HepG2 (cell line): Measurements from ENCODE around the gene OSER1. TPM values are rescaled to one million over a fixed set of nuclear protein-coding genes. Genes with fewer than 3 reads are reported as not detected.

Experiments used
- BRD4 ChIP-seq: sonication (generic); formaldehyde crosslinking; IDR thresholded peaks from 2 replicates; pipeline ENCODE4 v1.4.0; 2020; ENCODE audit warnings: missing genetic modification reagents
- CBFB ChIP-seq: sonication (generic); formaldehyde crosslinking; IDR thresholded peaks from 2 replicates; pipeline ENCODE4 v1.4.0; 2020; ENCODE audit warnings: missing genetic modification reagents
- CENPBD1 ChIP-seq: sonication (generic); formaldehyde crosslinking; IDR thresholded peaks from 2 replicates; pipeline ENCODE4 v1.8.0; 2022; ENCODE audit warnings: missing genetic modification reagents, low read depth, mild to moderate bottlenecking, borderline replicate concordance
- CHD4 ChIP-seq: fragments of 200-600 bp; sonication (generic); IDR thresholded peaks from 2 replicates; pipeline ENCODE4 v1.7.0; 2017; ENCODE audit warnings: mild to moderate bottlenecking, low read length, borderline replicate concordance
- GABPA ChIP-seq, 2 experiments: IDR thresholded peaks; 2 replicates each; pipeline ENCODE4 v1.6.1; 2011 to 2016; ENCODE audit warnings: low read depth in 2 of 2, low read length in 1 of 2, missing biosample characterization in 1 of 2, missing genetic modification characterization in 1 of 2
- HMG20A ChIP-seq: IDR thresholded peaks from 2 replicates; pipeline ENCODE4 v1.6.1; 2016; ENCODE audit warnings: borderline replicate concordance
- KMT2A ChIP-seq: sonication (generic); formaldehyde crosslinking; IDR thresholded peaks from 2 replicates; pipeline ENCODE4 v1.4.0; 2020; ENCODE audit warnings: missing genetic modification reagents
- MAF1 ChIP-seq: sonication (generic); formaldehyde crosslinking; IDR thresholded peaks from 2 replicates; pipeline ENCODE4 v1.5.0; 2020; ENCODE audit warnings: missing genetic modification reagents, borderline replicate concordance
- NAIF1 ChIP-seq: sonication (generic); formaldehyde crosslinking; IDR thresholded peaks from 2 replicates; pipeline ENCODE4 v1.5.0; 2020; ENCODE audit warnings: mild to moderate bottlenecking, missing genetic modification reagents, borderline replicate concordance
- NFKB2 ChIP-seq: sonication (generic); formaldehyde crosslinking; IDR thresholded peaks from 2 replicates; pipeline ENCODE4 v1.4.0; 2020; ENCODE audit warnings: missing genetic modification reagents, borderline replicate concordance
- REXO4 ChIP-seq: sonication (generic); formaldehyde crosslinking; IDR thresholded peaks from 2 replicates; pipeline ENCODE4 v1.8.0; 2022; ENCODE audit warnings: missing genetic modification reagents, mild to moderate bottlenecking, borderline replicate concordance
- SKI ChIP-seq: fragments of 450-650 bp; IDR thresholded peaks from one replicate; pipeline ENCODE4 v1.6.1; 2018; ENCODE audit warnings: mild to moderate bottlenecking; ENCODE audit not compliant: partially characterized antibody
- SNAPC2 ChIP-seq: sonication (generic); formaldehyde crosslinking; IDR thresholded peaks from 2 replicates; pipeline ENCODE4 v1.8.1; 2022; ENCODE audit warnings: mild to moderate bottlenecking, missing genetic modification reagents
- TFDP2 ChIP-seq: sonication (generic); formaldehyde crosslinking; IDR thresholded peaks from 2 replicates; pipeline ENCODE4 v1.4.0; 2020; ENCODE audit warnings: missing genetic modification reagents
- ZBTB21 ChIP-seq: sonication (generic); formaldehyde crosslinking; IDR thresholded peaks from 2 replicates; pipeline ENCODE4 v1.4.0; 2020; ENCODE audit warnings: missing genetic modification reagents
- ZFYVE20 ChIP-seq: sonication (generic); formaldehyde crosslinking; IDR thresholded peaks from 2 replicates; pipeline ENCODE4 v1.8.0; 2023; ENCODE audit warnings: low read depth, mild to moderate bottlenecking, moderate library complexity, missing genetic modification reagents, borderline replicate concordance
- ZNF124 ChIP-seq: sonication (generic); formaldehyde crosslinking; IDR thresholded peaks from 2 replicates; pipeline ENCODE4 v1.4.0; 2020; ENCODE audit warnings: missing genetic modification reagents
- ZNF274 ChIP-seq: sonication (generic); formaldehyde crosslinking; IDR thresholded peaks from 2 replicates; pipeline ENCODE4 v1.5.1; 2020; ENCODE audit warnings: mild to moderate bottlenecking, missing genetic modification reagents
- ZNF703 ChIP-seq: sonication (generic); formaldehyde crosslinking; IDR thresholded peaks from 2 replicates; pipeline ENCODE4 v1.5.1; 2020; ENCODE audit warnings: missing genetic modification reagents, mild to moderate bottlenecking, moderate library complexity, borderline replicate concordance
- ZNF724P ChIP-seq: sonication (generic); formaldehyde crosslinking; IDR thresholded peaks from 2 replicates; pipeline ENCODE4 v1.8.0; 2022; ENCODE audit warnings: missing genetic modification reagents, borderline replicate concordance
- polyA plus RNA-seq, 8 experiments: library from polyadenylated mRNA; depleted of rRNA in 3 of 8; stranded (reverse) in 7 of 8; unstranded in 1 of 8; fragments of >200 nt; fragmentation: Illumina TruSeq in 4 of 8; extraction: Trizol in 4 of 8; gene quantifications; 2 replicates each; pipeline versions ENCODE4 v1.2.1 to v1.2.3, GENCODE V29; 2011 to 2016; ENCODE audit warnings: low read depth in 4 of 8, missing spikeins in 1 of 8, mixed read lengths in 1 of 8; ENCODE audit not compliant: insufficient read depth in 1 of 8
- total RNA-seq, 5 experiments: library from RNA; depleted of rRNA; stranded (reverse); fragments of >200 nt; fragmentation: Illumina TruSeq; extraction: Trizol; gene quantifications; 2 replicates each; pipeline ENCODE4 v1.2.3, GENCODE V29; 2016; ENCODE audit warnings: low read depth in 1 of 5
- TF ChIP-seq, protein P1 (sequence below): sonication (generic); formaldehyde crosslinking; IDR thresholded peaks from 2 replicates; pipeline ENCODE4 v1.5.1; 2020; ENCODE audit warnings: mild to moderate bottlenecking, moderate library complexity, missing genetic modification reagents
- TF ChIP-seq, protein P2 (sequence below), 2 experiments: sonication (generic) in 1 of 2; formaldehyde crosslinking in 1 of 2; IDR thresholded peaks; 2 replicates each; pipeline versions ENCODE4 v1.4.0 to v1.6.1; 2016 to 2020; ENCODE audit warnings: borderline replicate concordance in 1 of 2, low read depth in 1 of 2, mild to moderate bottlenecking in 1 of 2, missing genetic modification reagents in 1 of 2

Gene OSER1
- total and polyA plus RNA-seq, 2 of the 13 experiments (the other 11 are each of a cell fraction or from before 2014, with no cell fraction given): 71.2 to 71.5 TPM

DNA sequence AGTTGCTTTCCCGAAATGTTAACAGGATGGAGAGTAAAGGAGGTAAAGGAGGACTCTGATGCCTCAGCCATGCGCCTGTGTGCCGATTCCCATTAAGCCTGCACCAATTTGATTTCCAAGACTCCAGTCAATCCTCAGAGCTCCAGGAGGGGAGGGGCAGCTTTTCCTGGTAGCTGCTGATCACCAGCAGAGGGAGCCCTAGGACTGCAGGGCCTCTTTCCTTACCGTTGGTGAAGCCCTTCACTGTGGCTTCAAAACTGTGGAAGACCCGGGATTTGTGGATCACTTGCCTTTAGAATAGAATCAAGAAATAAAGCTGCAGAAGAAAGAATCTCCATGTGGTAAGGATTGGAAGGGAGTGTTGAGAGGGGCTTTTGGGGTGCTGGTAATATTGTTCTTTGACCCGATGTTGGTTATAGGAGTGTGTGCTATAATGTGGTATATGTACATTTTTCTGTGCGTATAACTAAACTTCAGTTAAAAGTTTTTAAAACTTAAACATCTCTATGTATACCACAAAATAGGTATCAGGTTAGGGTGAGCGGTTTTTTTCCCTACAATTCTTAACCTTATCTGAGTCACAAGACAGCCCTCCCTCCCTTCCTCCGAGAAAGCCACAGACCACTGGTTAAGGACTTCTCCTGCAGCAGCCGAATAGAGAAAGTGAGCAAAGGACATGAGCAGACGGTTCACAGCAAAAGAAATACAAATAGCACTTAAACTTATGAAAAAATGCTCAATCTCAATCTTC is 6.9 kb upstream of the OSER1 start (continued):
- no peak for TF ChIP-seq ZNF703 (CRISPR knock-in tag)
- TF ChIP-seq TFDP2: 0 out of 2 replicates have a peak, but pooled peaks have one; percentile 23
- no peak for TF ChIP-seq CENPBD1 (CRISPR knock-in tag)
- no peak for TF ChIP-seq SNAPC2 (CRISPR knock-in tag)
- no peak for TF ChIP-seq NAIF1 (CRISPR knock-in tag)
- peak; percentile 84; the same call in 1 of the 2 replicates for TF ChIP-seq ZNF124 (CRISPR knock-in tag)
- TF ChIP-seq GABPA (IDR thresholded peaks at IDR 0.05; ENCODE audit: low read depth, low read length): no peak
- no peak for TF ChIP-seq GABPA (CRISPR knock-in tag; IDR thresholded peaks at IDR 0.05; ENCODE audit: low read depth)
- TF ChIP-seq ZBTB21 (CRISPR knock-in tag): no peak
- no peak for TF ChIP-seq NFKB2
- TF ChIP-seq ZNF724P: no peak
- no peak for TF ChIP-seq SKI
- no peak for TF ChIP-seq CHD4
- TF ChIP-seq ZNF274: no peak
- no peak for TF ChIP-seq REXO4 (CRISPR knock-in tag)
- TF ChIP-seq, protein P1, sequence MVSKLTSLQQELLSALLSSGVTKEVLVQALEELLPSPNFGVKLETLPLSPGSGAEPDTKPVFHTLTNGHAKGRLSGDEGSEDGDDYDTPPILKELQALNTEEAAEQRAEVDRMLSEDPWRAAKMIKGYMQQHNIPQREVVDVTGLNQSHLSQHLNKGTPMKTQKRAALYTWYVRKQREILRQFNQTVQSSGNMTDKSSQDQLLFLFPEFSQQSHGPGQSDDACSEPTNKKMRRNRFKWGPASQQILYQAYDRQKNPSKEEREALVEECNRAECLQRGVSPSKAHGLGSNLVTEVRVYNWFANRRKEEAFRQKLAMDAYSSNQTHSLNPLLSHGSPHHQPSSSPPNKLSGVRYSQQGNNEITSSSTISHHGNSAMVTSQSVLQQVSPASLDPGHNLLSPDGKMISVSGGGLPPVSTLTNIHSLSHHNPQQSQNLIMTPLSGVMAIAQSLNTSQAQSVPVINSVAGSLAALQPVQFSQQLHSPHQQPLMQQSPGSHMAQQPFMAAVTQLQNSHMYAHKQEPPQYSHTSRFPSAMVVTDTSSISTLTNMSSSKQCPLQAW (CRISPR knock-in tag): peak; percentile 78; the same call in 1 of the 2 replicates
- no peak for TF ChIP-seq CBFB
- no peak for TF ChIP-seq KMT2A
- TF ChIP-seq, protein P2, sequence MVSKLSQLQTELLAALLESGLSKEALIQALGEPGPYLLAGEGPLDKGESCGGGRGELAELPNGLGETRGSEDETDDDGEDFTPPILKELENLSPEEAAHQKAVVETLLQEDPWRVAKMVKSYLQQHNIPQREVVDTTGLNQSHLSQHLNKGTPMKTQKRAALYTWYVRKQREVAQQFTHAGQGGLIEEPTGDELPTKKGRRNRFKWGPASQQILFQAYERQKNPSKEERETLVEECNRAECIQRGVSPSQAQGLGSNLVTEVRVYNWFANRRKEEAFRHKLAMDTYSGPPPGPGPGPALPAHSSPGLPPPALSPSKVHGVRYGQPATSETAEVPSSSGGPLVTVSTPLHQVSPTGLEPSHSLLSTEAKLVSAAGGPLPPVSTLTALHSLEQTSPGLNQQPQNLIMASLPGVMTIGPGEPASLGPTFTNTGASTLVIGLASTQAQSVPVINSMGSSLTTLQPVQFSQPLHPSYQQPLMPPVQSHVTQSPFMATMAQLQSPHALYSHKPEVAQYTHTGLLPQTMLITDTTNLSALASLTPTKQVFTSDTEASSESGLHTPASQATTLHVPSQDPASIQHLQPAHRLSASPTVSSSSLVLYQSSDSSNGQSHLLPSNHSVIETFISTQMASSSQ (IDR thresholded peaks at IDR 0.05; ENCODE audit: low read depth): no peak
- TF ChIP-seq, protein P2 (CRISPR knock-in tag; IDR thresholded peaks at IDR 0.05; ENCODE audit: borderline replicate concordance): no peak
- no peak for TF ChIP-seq HMG20A (CRISPR knock-in tag)
- TF ChIP-seq BRD4 (CRISPR knock-in tag): no peak
- no peak for TF ChIP-seq ZFYVE20 (CRISPR knock-in tag)
- no peak for TF ChIP-seq MAF1 (CRISPR knock-in tag)
